Mesothelial cell of epicardium (in vitro differentiated cells): Measurements from ENCODE around the gene PTPRN2. TPM values are rescaled to one million over a fixed set of nuclear protein-coding genes. Genes with fewer than 3 reads are reported as not detected.
"Not testable (repeated sequence)": the region's sequence is repeated elsewhere in the genome, so short reads cannot be mapped to it uniquely, and the experiment has no call there.

Source experiments
- DNase-seq, 2 experiments: peaks; one replicate each; pipeline ENCODE4 v3.0.0; 2021; ENCODE audit warnings: low spot score in 2 of 2; ENCODE audit not compliant: unreplicated experiment in 2 of 2
- H3K27ac Mint-ChIP-seq: 2 replicates; pipeline ENCODE4 v1.8.0; 2021; ENCODE audit warnings: mixed read lengths
- H3K27me3 Mint-ChIP-seq: 2 replicates; pipeline ENCODE4 v1.8.0; 2021; ENCODE audit warnings: low read depth, mixed read lengths
- H3K36me3 Mint-ChIP-seq: 2 replicates; pipeline ENCODE4 v1.8.0; 2021; ENCODE audit warnings: mixed read lengths
- H3K4me1 Mint-ChIP-seq: 2 replicates; pipeline ENCODE4 v1.8.0; 2021; ENCODE audit warnings: mixed read lengths
- H3K4me3 Mint-ChIP-seq: 2 replicates; pipeline ENCODE4 v1.8.0; 2021; ENCODE audit warnings: mild to moderate bottlenecking, moderate library complexity, mixed read lengths
- H3K9me3 Mint-ChIP-seq: 2 replicates; pipeline ENCODE4 v1.8.0; 2021; ENCODE audit warnings: mixed read lengths
- total RNA-seq: library from RNA; stranded (reverse); gene quantifications from 3 replicates; pipeline ENCODE4 v1.2.1, GENCODE V29; 2021
- TF ChIP-seq, protein P1 (sequence below): fragments of 200-600 bp; sonication (generic); IDR thresholded peaks from one replicate; pipeline ENCODE4 v1.5.0; 2021; ENCODE audit warnings: antibody characterized with exemption; ENCODE audit not compliant: unreplicated experiment

The PTPRN2 gene
- total RNA-seq, 1 donor from 2014 or later = 2.2 TPM

GRCh38 chr7:158311791-158312190 is 275.8 kb downstream of the PTPRN2 start:
- Mint-ChIP-seq H3K27ac (no peak overlapping the region), H3K27me3 (peaks cover 7% of the 10 kb centered on the region), H3K36me3 (peaks cover 4% of the 10 kb centered on the region), H3K4me3 (no peak overlapping the region), H3K9me3 (peaks cover 46% of the 10 kb centered on the region), H3K4me1 (no peaks in the 10 kb centered on the region)
- TF ChIP-seq, protein P1, sequence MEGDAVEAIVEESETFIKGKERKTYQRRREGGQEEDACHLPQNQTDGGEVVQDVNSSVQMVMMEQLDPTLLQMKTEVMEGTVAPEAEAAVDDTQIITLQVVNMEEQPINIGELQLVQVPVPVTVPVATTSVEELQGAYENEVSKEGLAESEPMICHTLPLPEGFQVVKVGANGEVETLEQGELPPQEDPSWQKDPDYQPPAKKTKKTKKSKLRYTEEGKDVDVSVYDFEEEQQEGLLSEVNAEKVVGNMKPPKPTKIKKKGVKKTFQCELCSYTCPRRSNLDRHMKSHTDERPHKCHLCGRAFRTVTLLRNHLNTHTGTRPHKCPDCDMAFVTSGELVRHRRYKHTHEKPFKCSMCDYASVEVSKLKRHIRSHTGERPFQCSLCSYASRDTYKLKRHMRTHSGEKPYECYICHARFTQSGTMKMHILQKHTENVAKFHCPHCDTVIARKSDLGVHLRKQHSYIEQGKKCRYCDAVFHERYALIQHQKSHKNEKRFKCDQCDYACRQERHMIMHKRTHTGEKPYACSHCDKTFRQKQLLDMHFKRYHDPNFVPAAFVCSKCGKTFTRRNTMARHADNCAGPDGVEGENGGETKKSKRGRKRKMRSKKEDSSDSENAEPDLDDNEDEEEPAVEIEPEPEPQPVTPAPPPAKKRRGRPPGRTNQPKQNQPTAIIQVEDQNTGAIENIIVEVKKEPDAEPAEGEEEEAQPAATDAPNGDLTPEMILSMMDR = no peak
- no peak for DNase-seq

GRCh38 chr7:158310924-158311666 is 276.5 kb downstream of the PTPRN2 start:
- H3K36me3 Mint-ChIP-seq = peaks cover 4% of the 10 kb centered on the region
- TF ChIP-seq, protein P1 = no peak
- no peaks in the 10 kb centered on the region for H3K4me1 Mint-ChIP-seq
- no peak overlapping the region for H3K27ac Mint-ChIP-seq
- DNase-seq = no peak
- H3K27me3 Mint-ChIP-seq = peaks cover 3% of the 10 kb centered on the region
- peaks cover 51% of the 10 kb centered on the region for H3K9me3 Mint-ChIP-seq
- H3K4me3 Mint-ChIP-seq = no peak overlapping the region

GRCh38 chr7:158309868-158310763 is 277.5 kb downstream of the PTPRN2 start:
- Mint-ChIP-seq H3K4me3 (no peak overlapping the region), H3K9me3 (peaks cover 53% of the 10 kb centered on the region), H3K27me3 (no peaks in the 10 kb centered on the region), H3K27ac (no peak overlapping the region), H3K36me3 (peaks cover 3% of the 10 kb centered on the region), H3K4me1 (no peaks in the 10 kb centered on the region)
- DNase-seq = no peak
- TF ChIP-seq, protein P1 = no peak

DNA sequence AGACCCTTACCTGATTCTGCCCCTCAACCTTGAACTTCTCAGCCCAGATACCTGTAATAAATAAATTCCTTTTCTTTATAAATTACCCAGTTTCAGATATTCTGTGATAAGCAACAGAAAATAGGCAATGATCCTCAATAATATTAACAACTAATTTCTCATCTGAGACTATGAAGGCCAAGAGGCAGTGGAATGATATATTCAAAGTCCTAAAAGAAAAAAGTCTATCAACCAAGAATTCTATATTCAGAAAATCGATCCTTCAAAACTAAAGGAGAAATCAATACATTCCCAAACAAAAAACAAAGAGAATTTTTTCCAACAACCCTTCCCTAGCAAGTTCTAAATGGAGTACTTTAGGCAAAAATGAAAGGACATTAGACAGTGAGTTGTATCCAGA is 279.6 kb downstream of the PTPRN2 start:
- Mint-ChIP-seq H3K4me3 (no peak overlapping the region), H3K4me1 (no peaks in the 10 kb centered on the region), H3K27me3 (no peaks in the 10 kb centered on the region), H3K36me3 (peaks cover 3% of the 10 kb centered on the region), H3K9me3 (peaks cover 58% of the 10 kb centered on the region), H3K27ac (no peak overlapping the region)
- TF ChIP-seq, protein P1 = no peak
- DNase-seq = no peak

GRCh38 chr7:158304072-158304471 is 283.6 kb downstream of the PTPRN2 start:
- peaks cover 34% of the 10 kb centered on the region for H3K9me3 Mint-ChIP-seq
- H3K36me3 Mint-ChIP-seq, H3K4me1 Mint-ChIP-seq, H3K4me3 Mint-ChIP-seq, H3K27ac Mint-ChIP-seq, DNase-seq, H3K27me3 Mint-ChIP-seq: not testable (repeated sequence)

- Mint-ChIP-seq H3K27me3 (no peaks in the 10 kb centered on the region), H3K4me1 (no peaks in the 10 kb centered on the region)
- no peak for DNase-seq
Observed at GRCh38 chr7:158303121-158303520, 284.5 kb downstream of the PTPRN2 start.

More at GRCh38 chr7:158303121-158303520, 284.5 kb downstream of the PTPRN2 start:
- TF ChIP-seq, protein P1 = no peak
- Mint-ChIP-seq H3K4me3 (no peak overlapping the region), H3K9me3 (peaks cover 32% of the 10 kb centered on the region), H3K36me3 (peaks cover under 1% of the 10 kb centered on the region), H3K27ac (no peak overlapping the region)
